Parietal lobe (tissue), 2 donors: ENCODE data around the gene CENPM. TPM values are rescaled to one million over a fixed set of nuclear protein-coding genes. Genes with fewer than 3 reads are reported as not detected.
A peak's percentile ranks its signal among the peaks of the same experiment; 100 is the strongest.

Source experiments
- small RNA-seq: library from RNA; depleted of rRNA; stranded (forward); fragments of <200 nt; gene quantifications from one replicate; pipeline ENCODE3, GENCODE V24; 2014; ENCODE audit warnings: low replicate concordance
- total RNA-seq: library from RNA; depleted of rRNA; stranded (reverse); fragments of >200 nt; gene quantifications from one replicate; pipeline ENCODE4 v1.2.3, GENCODE V29; 2014

CENPM gene
- 8.5 TPM for total RNA-seq

GRCh38 chr22:41946629-41947423 is at the start of gene CENPM:
CENPM (minus strand) TSS chr22:41947152; CDS start chr22:41947076, 76 bp downstream.

GRCh38 chr22:41969110-41969646 is 22.2 kb upstream of the CENPM start, which contains the start of gene SEPTIN3:
SEPTIN3 (plus strand) TSS chr22:41969443; CDS start chr22:41971493, 2,050 bp downstream.

GRCh38 chr22:41951898-41952474 is 5.0 kb upstream of the CENPM start, which contains the start of gene SMIM45:
SMIM45 (plus strand) TSS chr22:41952150.

GRCh38 chr22:41915035-41915785 is 31.7 kb downstream of the CENPM start, which contains the start of gene SHISA8:
SHISA8 (minus strand) TSS chr22:41915074; CDS start chr22:41914667, 407 bp downstream.

Small RNAs within 50 kb of the gene (small RNA-seq; reads per million reads assigned to genes)
- 1.6 reads per million, percentile 78 among the genes with 10 or more reads in this experiment for gene MIR33A

Other genes with a start within 250 kb of the CENPM start
- not detected for gene MEI1, start 247.6 kb downstream of the CENPM start, total RNA-seq
- gene CCDC134, start 146.5 kb downstream of the CENPM start, total RNA-seq: 11.0 TPM
- gene SREBF2, start 114.0 kb downstream of the CENPM start, total RNA-seq: 132 TPM
- not detected for gene SHISA8, start 32.1 kb downstream of the CENPM start, total RNA-seq
- gene TNFRSF13C, start 20.3 kb downstream of the CENPM start, total RNA-seq: under 0.01 TPM
- gene SEPTIN3, start 22.3 kb upstream of the CENPM start, total RNA-seq: 227 TPM
- gene WBP2NL, start 51.6 kb upstream of the CENPM start, total RNA-seq: 14.4 TPM
- 12.8 TPM for gene NAGA, start 123.7 kb upstream of the CENPM start, total RNA-seq
- 2.8 TPM for gene PHETA2, start 127.1 kb upstream of the CENPM start, total RNA-seq
- 19.4 TPM for gene SMDT1, start 132.5 kb upstream of the CENPM start, total RNA-seq
- 34.7 TPM for gene NDUFA6, start 143.6 kb upstream of the CENPM start, total RNA-seq
- gene CYP2D6, start 183.7 kb upstream of the CENPM start, total RNA-seq: 7.2 TPM